Chondrocyte (in vitro differentiated cells): ENCODE data around the gene SPOCK2. TPM values are rescaled to one million over a fixed set of nuclear protein-coding genes. Genes with fewer than 3 reads are reported as not detected.

Source experiments
- DNase-seq: peaks from one replicate; pipeline ENCODE4 v3.0.0; 2021; ENCODE audit warnings: mixed read lengths, low spot score
- H3K27ac Mint-ChIP-seq: one replicate; pipeline ENCODE4 v1.8.0; 2021; ENCODE audit warnings: mild to moderate bottlenecking, moderate library complexity, mixed read lengths; ENCODE audit not compliant: unreplicated experiment
- H3K27me3 Mint-ChIP-seq: 2 replicates; pipeline ENCODE4 v1.8.0; 2021; ENCODE audit warnings: low read depth, mixed read lengths
- H3K36me3 Mint-ChIP-seq: 2 replicates; pipeline ENCODE4 v1.8.0; 2021; ENCODE audit warnings: low read depth, mixed read lengths
- H3K4me1 Mint-ChIP-seq: 2 replicates; pipeline ENCODE4 v1.8.0; 2021; ENCODE audit warnings: low read depth, mild to moderate bottlenecking, mixed read lengths
- H3K4me3 Mint-ChIP-seq: one replicate; pipeline ENCODE4 v1.8.0; 2021; ENCODE audit warnings: mild to moderate bottlenecking, moderate library complexity, mixed read lengths; ENCODE audit not compliant: unreplicated experiment
- H3K9me3 Mint-ChIP-seq: 2 replicates; pipeline ENCODE4 v1.8.0; 2021; ENCODE audit warnings: low read depth, mixed read lengths
- total RNA-seq: library from RNA; stranded (reverse); gene quantifications from 3 replicates; pipeline ENCODE4 v1.2.1, GENCODE V29; 2021
- TF ChIP-seq, protein P1 (sequence below): fragments of 200-600 bp; sonication (generic); IDR thresholded peaks from 2 replicates; pipeline ENCODE4 v1.5.0; 2021; ENCODE audit warnings: antibody characterized with exemption, mild to moderate bottlenecking, moderate library complexity

SPOCK2 gene
- total RNA-seq, 1 donor from 2014 or later = 0.32 TPM

DNA sequence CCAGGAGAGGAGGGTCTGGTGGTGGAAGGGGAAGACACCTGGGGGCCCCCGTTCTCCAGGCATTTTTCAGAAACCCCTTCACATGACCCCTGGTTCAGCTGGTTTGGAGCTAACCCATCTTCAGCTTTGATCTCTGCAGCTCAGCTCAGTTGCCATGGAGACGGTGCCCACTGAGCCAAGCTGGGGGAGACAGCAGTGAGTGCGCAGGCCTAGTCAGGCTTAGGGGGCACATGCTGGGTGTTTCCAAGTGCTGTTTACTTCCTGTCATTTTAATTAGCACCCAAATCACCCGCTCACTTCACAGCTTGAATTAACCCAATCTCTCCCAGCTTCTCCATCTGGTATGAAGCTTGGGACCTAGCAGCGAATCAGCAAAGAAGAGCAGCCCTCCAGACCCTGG is 9.0 kb downstream of the SPOCK2 start:
- TF ChIP-seq, protein P1, sequence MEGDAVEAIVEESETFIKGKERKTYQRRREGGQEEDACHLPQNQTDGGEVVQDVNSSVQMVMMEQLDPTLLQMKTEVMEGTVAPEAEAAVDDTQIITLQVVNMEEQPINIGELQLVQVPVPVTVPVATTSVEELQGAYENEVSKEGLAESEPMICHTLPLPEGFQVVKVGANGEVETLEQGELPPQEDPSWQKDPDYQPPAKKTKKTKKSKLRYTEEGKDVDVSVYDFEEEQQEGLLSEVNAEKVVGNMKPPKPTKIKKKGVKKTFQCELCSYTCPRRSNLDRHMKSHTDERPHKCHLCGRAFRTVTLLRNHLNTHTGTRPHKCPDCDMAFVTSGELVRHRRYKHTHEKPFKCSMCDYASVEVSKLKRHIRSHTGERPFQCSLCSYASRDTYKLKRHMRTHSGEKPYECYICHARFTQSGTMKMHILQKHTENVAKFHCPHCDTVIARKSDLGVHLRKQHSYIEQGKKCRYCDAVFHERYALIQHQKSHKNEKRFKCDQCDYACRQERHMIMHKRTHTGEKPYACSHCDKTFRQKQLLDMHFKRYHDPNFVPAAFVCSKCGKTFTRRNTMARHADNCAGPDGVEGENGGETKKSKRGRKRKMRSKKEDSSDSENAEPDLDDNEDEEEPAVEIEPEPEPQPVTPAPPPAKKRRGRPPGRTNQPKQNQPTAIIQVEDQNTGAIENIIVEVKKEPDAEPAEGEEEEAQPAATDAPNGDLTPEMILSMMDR = no peak
- H3K27me3 Mint-ChIP-seq = peaks cover 4% of the 10 kb centered on the region
- no peak overlapping the region for H3K4me3 Mint-ChIP-seq
- H3K9me3 Mint-ChIP-seq = no peaks in the 10 kb centered on the region
- H3K4me1 Mint-ChIP-seq = peaks cover 3% of the 10 kb centered on the region
- no peaks in the 10 kb centered on the region for H3K36me3 Mint-ChIP-seq
- DNase-seq = peak; percentile 32
- H3K27ac Mint-ChIP-seq = no peak overlapping the region

DNA sequence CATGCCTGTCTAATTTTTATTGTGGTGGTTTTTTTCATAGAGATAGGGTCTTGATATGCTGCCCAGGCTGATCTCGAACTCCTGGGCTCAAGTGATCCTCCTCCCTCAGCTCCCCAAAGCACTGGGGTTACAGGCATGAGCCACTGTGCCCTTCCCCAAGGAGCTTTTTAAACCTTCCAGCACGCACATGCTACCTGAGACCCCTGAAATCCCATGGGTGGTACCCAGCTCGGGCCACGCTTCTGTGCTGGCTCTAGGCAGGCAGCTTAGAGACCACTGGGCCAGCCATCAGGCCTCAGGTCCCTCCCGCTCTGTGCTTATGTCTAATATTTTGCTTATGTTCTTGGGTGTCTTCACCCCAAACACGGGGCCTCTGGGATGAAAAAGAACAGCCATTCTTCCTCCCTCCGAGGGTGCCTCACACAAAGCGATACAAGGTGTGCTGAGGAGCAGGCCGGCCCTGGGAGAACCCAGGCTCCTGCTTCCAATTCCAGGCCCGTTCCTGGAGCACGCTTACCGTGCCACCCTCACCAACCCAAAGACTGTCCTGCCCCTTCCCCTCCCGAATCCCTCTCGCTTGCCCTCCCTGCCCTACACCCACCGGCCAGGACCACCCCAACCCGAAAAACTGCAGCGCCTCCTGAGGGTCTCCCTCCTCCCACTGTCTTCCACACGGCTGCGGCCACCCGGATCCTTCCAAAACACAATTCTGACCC is 10.9 kb downstream of the SPOCK2 start:
- Mint-ChIP-seq H3K9me3 (no peaks in the 10 kb centered on the region), H3K36me3 (no peaks in the 10 kb centered on the region), H3K4me1 (peaks cover 3% of the 10 kb centered on the region), H3K27me3 (peaks cover 4% of the 10 kb centered on the region), H3K27ac (no peak overlapping the region), H3K4me3 (no peak overlapping the region)
- DNase-seq = peak; percentile 70
- TF ChIP-seq, protein P1 = no peak

DNA sequence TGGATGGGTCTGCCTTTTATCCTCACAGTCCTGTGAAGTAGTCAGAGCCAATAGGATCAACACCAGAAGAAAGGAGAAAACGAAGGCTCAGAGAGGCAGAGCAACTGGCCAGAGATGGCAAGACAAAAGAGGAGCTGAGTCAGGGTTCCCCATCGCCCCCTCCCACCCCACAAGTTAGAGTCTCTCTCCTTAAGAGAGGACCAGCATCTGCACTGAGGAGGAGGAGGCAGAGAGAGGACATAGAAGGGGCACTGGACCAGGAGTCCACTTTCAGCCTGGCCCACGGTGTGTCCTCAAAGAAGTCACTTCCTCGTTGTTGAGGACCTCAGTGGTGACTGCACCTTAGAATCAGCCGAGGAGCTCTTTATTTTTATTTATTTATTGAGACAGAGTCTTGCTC is 11.6 kb downstream of the SPOCK2 start:
- no peak overlapping the region for H3K27ac Mint-ChIP-seq
- no peak overlapping the region for H3K4me3 Mint-ChIP-seq
- DNase-seq = peak; percentile 8
- TF ChIP-seq, protein P1 = no peak
- H3K27me3 Mint-ChIP-seq = peaks cover 4% of the 10 kb centered on the region
- H3K36me3 Mint-ChIP-seq = peaks cover under 1% of the 10 kb centered on the region
- H3K4me1 Mint-ChIP-seq = peaks cover 3% of the 10 kb centered on the region
- peaks cover under 1% of the 10 kb centered on the region for H3K9me3 Mint-ChIP-seq

DNA sequence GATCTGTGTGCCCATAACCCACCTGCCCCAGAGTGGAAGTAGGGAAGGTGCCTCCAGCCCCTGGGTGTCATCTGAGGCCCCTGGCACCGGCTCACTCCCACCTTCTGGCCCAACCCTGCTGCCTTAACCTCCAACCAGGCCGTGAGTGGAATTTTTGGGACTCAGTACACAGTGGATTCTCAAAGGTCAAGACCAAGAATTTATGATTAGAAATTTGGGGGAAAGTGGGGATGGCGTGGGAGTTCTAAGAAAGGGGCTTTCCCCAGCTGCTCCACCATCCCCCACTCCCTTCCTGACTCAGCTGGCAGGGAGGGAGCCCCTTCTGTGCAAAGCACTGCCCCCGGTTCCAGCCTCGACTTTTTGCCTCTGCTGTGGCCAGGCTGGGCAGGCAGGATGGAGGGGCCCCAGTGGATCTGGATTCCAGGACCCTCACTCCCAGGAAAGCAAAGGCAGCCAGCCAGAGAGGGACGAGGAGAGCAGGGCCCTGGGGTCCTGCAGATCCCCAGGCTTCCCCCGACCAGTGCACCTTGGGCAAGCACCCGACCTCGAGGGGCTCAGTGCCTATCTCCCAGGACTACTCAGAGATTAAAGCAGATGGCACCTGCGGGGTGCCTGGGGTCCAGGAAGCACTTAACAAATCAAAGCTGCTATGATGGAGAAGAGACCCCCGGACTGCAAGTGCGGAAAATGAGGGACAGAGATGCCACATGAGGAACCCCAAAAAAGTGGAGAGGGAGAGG is 12.8 kb downstream of the SPOCK2 start:
- peaks cover 4% of the 10 kb centered on the region for H3K9me3 Mint-ChIP-seq
- H3K27ac Mint-ChIP-seq = no peak overlapping the region
- TF ChIP-seq, protein P1 = no peak
- peaks cover 2% of the 10 kb centered on the region for H3K36me3 Mint-ChIP-seq
- H3K4me3 Mint-ChIP-seq = no peak overlapping the region
- peaks cover 3% of the 10 kb centered on the region for H3K4me1 Mint-ChIP-seq
- H3K27me3 Mint-ChIP-seq = peaks cover 4% of the 10 kb centered on the region
- DNase-seq = peak; percentile 57

DNA sequence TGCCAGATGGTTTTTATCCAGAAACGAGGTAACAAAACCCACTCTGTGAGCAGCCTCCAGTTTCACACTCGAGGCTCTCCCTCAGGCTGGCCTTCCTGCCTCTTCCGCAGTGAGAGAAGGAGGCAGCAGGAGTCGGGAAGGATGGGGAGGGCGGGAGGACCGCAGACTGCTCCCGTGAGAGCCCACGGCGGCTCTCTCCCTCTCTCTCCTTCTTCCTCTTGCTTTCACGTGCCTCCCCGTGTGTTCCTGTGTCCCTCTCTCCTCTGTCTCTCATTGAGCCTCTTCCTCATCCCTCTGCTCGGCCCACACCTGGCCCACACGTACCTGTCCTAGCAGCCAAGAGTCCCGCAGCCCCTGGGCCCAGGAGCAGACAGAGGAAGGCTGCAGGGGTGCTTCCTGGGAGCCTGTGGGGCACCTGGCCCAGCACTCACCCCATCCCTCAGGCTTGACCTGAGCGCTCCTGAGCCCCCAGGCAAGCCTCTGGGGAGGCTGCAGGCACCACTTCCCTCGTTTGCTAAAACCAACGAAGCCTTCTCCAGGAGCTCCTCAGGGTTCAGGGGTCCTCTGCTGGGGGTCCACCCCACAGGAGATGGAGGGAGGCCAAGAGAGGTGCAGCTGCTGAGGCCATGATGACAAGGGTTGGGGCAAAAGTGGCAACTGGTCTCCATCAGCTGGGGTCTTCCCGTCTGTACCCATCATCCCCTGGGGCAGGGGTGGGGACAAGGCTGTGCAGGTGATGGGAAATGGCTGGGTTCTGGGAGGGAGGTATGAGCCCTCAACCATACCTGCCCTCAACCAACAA is 13.6 kb downstream of the SPOCK2 start:
- H3K27me3 Mint-ChIP-seq = peaks cover 4% of the 10 kb centered on the region
- H3K9me3 Mint-ChIP-seq = peaks cover 4% of the 10 kb centered on the region
- DNase-seq = peak; percentile 79
- no peak overlapping the region for H3K4me3 Mint-ChIP-seq
- H3K4me1 Mint-ChIP-seq = peaks cover under 1% of the 10 kb centered on the region
- no peak overlapping the region for H3K27ac Mint-ChIP-seq
- H3K36me3 Mint-ChIP-seq = peaks cover 2% of the 10 kb centered on the region
- TF ChIP-seq, protein P1 = no peak
